Neural cell (in vitro differentiated cells): Measurements from ENCODE around the gene UBN2. TPM values are rescaled to one million over a fixed set of nuclear protein-coding genes. Genes with fewer than 3 reads are reported as not detected.

Source experiments
- H2AFZ ChIP-seq: fragments of 200-600, 300-800 bp; sonication (generic), shearing (Covaris generic); 2 replicates; pipeline ENCODE4 v1.6.0; 2014; ENCODE audit warnings: low read depth, mild to moderate bottlenecking, antibody characterized with exemption, low read length, moderate library complexity
- H3F3A ChIP-seq: fragments of 200-600 bp; shearing (Covaris generic); 2 replicates; pipeline ENCODE4 v1.6.1; 2016; ENCODE audit warnings: mild to moderate bottlenecking, moderate library complexity, mixed read lengths, antibody characterized with exemption, low read length; ENCODE audit not compliant: insufficient read depth, poor library complexity, severe bottlenecking
- H3K27ac ChIP-seq: fragments of 200-600, 300-800 bp; sonication (generic), shearing (Covaris generic); 2 replicates; pipeline ENCODE4 v1.5.1; 2014; ENCODE audit warnings: mild to moderate bottlenecking, low read length, moderate library complexity
- H3K27me3 ChIP-seq: fragments of 300-800, 200-600 bp; sonication (generic), shearing (Covaris generic); 2 replicates; pipeline ENCODE4 v1.6.0; 2014; ENCODE audit warnings: mild to moderate bottlenecking, low read depth, low read length, moderate library complexity; ENCODE audit not compliant: insufficient read depth
- H3K36me3 ChIP-seq: fragments of 300-800, 200-600 bp; sonication (generic), shearing (Covaris generic); 2 replicates; pipeline ENCODE4 v1.5.1; 2014; ENCODE audit warnings: mild to moderate bottlenecking, antibody characterized with exemption, low read length, moderate library complexity; ENCODE audit not compliant: insufficient read depth
- H3K4me2 ChIP-seq: fragments of 300-800, 200-600 bp; sonication (generic), shearing (Covaris generic); 2 replicates; pipeline ENCODE4 v1.6.0; 2014; ENCODE audit warnings: mild to moderate bottlenecking, low read length
- H3K4me3 ChIP-seq: fragments of 300-800, 200-600 bp; sonication (generic), shearing (Covaris generic); 2 replicates; pipeline ENCODE4 v1.5.1; 2014; ENCODE audit warnings: mild to moderate bottlenecking, low read length, moderate library complexity
- H3K79me2 ChIP-seq: fragments of 200-600 bp; shearing (Covaris generic); replicated peaks from 2 replicates; pipeline ENCODE4 v1.6.0; 2014; ENCODE audit warnings: mild to moderate bottlenecking, low read length, moderate library complexity; ENCODE audit not compliant: insufficient read depth
- H3K9ac ChIP-seq: fragments of 300-800, 200-600 bp; sonication (generic), shearing (Covaris generic); 2 replicates; pipeline ENCODE4 v1.6.1; 2016; ENCODE audit warnings: mild to moderate bottlenecking, low read length, mixed read lengths
- H3K9me2 ChIP-seq: fragments of 200-600 bp; shearing (Covaris generic); 2 replicates; pipeline ENCODE4 v1.6.1; 2016; ENCODE audit warnings: mild to moderate bottlenecking, low read length, mixed read lengths; ENCODE audit not compliant: insufficient read depth
- H3K9me3 ChIP-seq: fragments of 200-600, 300-800 bp; sonication (generic), shearing (Covaris generic); 2 replicates; pipeline ENCODE4 v1.6.1; 2016; ENCODE audit warnings: mild to moderate bottlenecking, mixed run types, low read length, moderate library complexity, mixed read lengths
- H4K20me1 ChIP-seq: fragments of 200-600 bp; shearing (Covaris generic); 2 replicates; pipeline ENCODE4 v1.6.1; 2016; ENCODE audit warnings: mild to moderate bottlenecking, mixed run types; ENCODE audit not compliant: insufficient read depth
- EP300 ChIP-seq: fragments of 450-650 bp; conservative IDR thresholded peaks from 2 replicates; pipeline ENCODE4 v1.6.1; 2014; ENCODE audit warnings: antibody characterized with exemption, mild to moderate bottlenecking, moderate library complexity; ENCODE audit not compliant: poor library complexity, severe bottlenecking
- EZH2 ChIP-seq: fragments of 200-600, 300-800 bp; shearing (Covaris generic), sonication (generic); IDR thresholded peaks from 2 replicates; pipeline ENCODE4 v1.6.1; 2014; ENCODE audit warnings: antibody characterized with exemption, low read length, borderline replicate concordance, mild to moderate bottlenecking; ENCODE audit not compliant: insufficient read depth, poor library complexity, severe bottlenecking
- MXI1 ChIP-seq: fragments of 450-650 bp; conservative IDR thresholded peaks from 2 replicates; pipeline ENCODE4 v1.6.1; 2014; ENCODE audit warnings: antibody characterized with exemption, mild to moderate bottlenecking; ENCODE audit not compliant: poor library complexity, severe bottlenecking
- POLR2AphosphoS5 ChIP-seq: IDR thresholded peaks from 2 replicates; pipeline ENCODE4 v1.6.1; 2012
- RAD21 ChIP-seq: fragments of 450-650 bp; conservative IDR thresholded peaks from 2 replicates; pipeline ENCODE4 v1.6.1; 2014; ENCODE audit warnings: antibody characterized with exemption, mild to moderate bottlenecking, moderate library complexity
- SMC3 ChIP-seq: fragments of 450-650 bp; conservative IDR thresholded peaks from 2 replicates; pipeline ENCODE4 v1.6.1; 2014; ENCODE audit warnings: antibody characterized with exemption, mild to moderate bottlenecking, moderate library complexity; ENCODE audit not compliant: poor library complexity
- TAF1 ChIP-seq: IDR thresholded peaks from 2 replicates; pipeline ENCODE4 v1.6.1; 2012; ENCODE audit warnings: low read depth
- polyA plus RNA-seq: library from polyadenylated mRNA; depleted of rRNA; stranded (reverse); fragments of >200 nt; gene quantifications from 2 replicates; pipeline ENCODE4 v1.2.3, GENCODE V29; 2014
- TF ChIP-seq, protein P1 (sequence below): IDR thresholded peaks from 2 replicates; pipeline ENCODE4 v1.6.1; 2012; ENCODE audit warnings: borderline replicate concordance
- TF ChIP-seq, protein P2 (sequence below): fragments of 450-650 bp; IDR thresholded peaks from 2 replicates; pipeline ENCODE4 v1.5.1; 2014; ENCODE audit warnings: antibody characterized with exemption, mild to moderate bottlenecking, moderate library complexity; ENCODE audit not compliant: poor library complexity, severe bottlenecking

The UBN2 gene
- polyA plus RNA-seq, 1 donor from 2014 or later = 18.2 TPM

DNA sequence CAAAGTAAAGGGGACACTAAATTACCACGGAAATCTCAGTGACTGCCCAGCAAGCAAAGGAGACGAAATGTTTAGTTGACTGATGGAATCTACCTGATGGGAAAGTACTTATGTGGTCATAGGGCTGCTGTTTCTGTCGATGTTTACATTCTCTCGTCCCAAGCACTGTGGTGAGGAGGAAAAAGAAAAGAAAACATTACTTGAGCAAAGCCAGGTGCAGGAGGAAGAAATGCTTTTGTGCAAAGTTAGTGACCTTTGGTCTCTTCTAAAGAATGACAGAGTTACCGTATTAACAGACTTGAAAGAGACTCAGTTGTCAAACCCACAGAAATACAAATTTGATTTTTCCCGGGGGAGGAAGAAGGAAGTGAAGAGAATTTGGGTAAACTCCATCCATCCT lies 66.8 kb downstream of the UBN2 start:
- H3K4me2 ChIP-seq = no peak overlapping the region
- H3K36me3 ChIP-seq = peaks cover 22% of the 10 kb centered on the region

DNA sequence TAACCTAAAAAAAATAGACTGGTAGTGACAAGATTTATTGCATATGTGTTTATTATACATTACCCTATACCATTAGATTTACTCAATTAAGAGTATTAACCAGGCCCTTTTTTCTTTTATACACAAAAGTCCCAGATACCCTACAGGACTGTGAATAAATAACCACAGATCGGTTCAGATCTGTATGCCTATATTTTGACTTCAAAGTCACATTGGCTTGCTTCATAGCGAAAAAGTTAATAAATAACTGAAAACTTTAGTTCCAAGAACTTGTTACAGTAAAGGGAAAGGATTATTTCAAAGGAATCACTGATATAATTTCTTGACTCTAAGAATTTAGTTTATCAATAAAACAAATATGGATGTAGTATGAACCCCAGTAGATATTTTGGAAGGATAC lies 68.3 kb downstream of the UBN2 start:
- TF ChIP-seq, protein P1, sequence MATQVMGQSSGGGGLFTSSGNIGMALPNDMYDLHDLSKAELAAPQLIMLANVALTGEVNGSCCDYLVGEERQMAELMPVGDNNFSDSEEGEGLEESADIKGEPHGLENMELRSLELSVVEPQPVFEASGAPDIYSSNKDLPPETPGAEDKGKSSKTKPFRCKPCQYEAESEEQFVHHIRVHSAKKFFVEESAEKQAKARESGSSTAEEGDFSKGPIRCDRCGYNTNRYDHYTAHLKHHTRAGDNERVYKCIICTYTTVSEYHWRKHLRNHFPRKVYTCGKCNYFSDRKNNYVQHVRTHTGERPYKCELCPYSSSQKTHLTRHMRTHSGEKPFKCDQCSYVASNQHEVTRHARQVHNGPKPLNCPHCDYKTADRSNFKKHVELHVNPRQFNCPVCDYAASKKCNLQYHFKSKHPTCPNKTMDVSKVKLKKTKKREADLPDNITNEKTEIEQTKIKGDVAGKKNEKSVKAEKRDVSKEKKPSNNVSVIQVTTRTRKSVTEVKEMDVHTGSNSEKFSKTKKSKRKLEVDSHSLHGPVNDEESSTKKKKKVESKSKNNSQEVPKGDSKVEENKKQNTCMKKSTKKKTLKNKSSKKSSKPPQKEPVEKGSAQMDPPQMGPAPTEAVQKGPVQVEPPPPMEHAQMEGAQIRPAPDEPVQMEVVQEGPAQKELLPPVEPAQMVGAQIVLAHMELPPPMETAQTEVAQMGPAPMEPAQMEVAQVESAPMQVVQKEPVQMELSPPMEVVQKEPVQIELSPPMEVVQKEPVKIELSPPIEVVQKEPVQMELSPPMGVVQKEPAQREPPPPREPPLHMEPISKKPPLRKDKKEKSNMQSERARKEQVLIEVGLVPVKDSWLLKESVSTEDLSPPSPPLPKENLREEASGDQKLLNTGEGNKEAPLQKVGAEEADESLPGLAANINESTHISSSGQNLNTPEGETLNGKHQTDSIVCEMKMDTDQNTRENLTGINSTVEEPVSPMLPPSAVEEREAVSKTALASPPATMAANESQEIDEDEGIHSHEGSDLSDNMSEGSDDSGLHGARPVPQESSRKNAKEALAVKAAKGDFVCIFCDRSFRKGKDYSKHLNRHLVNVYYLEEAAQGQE = no peak
- TF ChIP-seq SMC3 = no peak
- no peak for TF ChIP-seq POLR2AphosphoS5
- no peak for TF ChIP-seq EZH2
- TF ChIP-seq RAD21 = no peak
- TF ChIP-seq MXI1 = no peak
- no peak for TF ChIP-seq TAF1
- TF ChIP-seq EP300 = no peak
- TF ChIP-seq, protein P2, sequence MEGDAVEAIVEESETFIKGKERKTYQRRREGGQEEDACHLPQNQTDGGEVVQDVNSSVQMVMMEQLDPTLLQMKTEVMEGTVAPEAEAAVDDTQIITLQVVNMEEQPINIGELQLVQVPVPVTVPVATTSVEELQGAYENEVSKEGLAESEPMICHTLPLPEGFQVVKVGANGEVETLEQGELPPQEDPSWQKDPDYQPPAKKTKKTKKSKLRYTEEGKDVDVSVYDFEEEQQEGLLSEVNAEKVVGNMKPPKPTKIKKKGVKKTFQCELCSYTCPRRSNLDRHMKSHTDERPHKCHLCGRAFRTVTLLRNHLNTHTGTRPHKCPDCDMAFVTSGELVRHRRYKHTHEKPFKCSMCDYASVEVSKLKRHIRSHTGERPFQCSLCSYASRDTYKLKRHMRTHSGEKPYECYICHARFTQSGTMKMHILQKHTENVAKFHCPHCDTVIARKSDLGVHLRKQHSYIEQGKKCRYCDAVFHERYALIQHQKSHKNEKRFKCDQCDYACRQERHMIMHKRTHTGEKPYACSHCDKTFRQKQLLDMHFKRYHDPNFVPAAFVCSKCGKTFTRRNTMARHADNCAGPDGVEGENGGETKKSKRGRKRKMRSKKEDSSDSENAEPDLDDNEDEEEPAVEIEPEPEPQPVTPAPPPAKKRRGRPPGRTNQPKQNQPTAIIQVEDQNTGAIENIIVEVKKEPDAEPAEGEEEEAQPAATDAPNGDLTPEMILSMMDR = no peak
- Histone ChIP-seq H3K9ac (no peak overlapping the region), H2AFZ (no peak overlapping the region), H3F3A (no peaks in the 10 kb centered on the region), H3K4me3 (no peak overlapping the region), H3K27me3 (no peaks in the 10 kb centered on the region), H3K9me3 (no peaks in the 10 kb centered on the region), H3K36me3 (peaks cover 19% of the 10 kb centered on the region), H4K20me1 (no peaks in the 10 kb centered on the region), H3K4me2 (no peak overlapping the region), H3K79me2 (no peaks in the 10 kb centered on the region), H3K27ac (no peak overlapping the region), H3K9me2 (no peaks in the 10 kb centered on the region)

More for the DNA sequence above, 66.8 kb downstream of the UBN2 start:
- Histone ChIP-seq H3F3A (no peaks in the 10 kb centered on the region), H3K4me3 (no peak overlapping the region), H3K9me3 (no peaks in the 10 kb centered on the region), H3K9ac (no peak overlapping the region), H2AFZ (no peak overlapping the region), H3K9me2 (no peaks in the 10 kb centered on the region), H3K27me3 (no peaks in the 10 kb centered on the region), H3K27ac (no peak overlapping the region), H4K20me1 (no peaks in the 10 kb centered on the region), H3K79me2 (no peaks in the 10 kb centered on the region)
- TF ChIP-seq RAD21 = no peak
- TF ChIP-seq MXI1 = no peak
- TF ChIP-seq, protein P2 = no peak
- TF ChIP-seq SMC3 = no peak
- no peak for TF ChIP-seq EP300
- TF ChIP-seq, protein P1 = no peak
- TF ChIP-seq TAF1 = no peak
- TF ChIP-seq EZH2 = no peak
- no peak for TF ChIP-seq POLR2AphosphoS5
